HG02852 (cell line): ENCODE data around the gene AARS2.

Experiments
- ATAC-seq: cut with Tn5 transposase; IDR thresholded peaks from one replicate; pipeline ENCODE4 v1.9.1; 2021; ENCODE audit warnings: mild to moderate bottlenecking, moderate library complexity; ENCODE audit not compliant: unreplicated experiment

AARS2 gene

DNA sequence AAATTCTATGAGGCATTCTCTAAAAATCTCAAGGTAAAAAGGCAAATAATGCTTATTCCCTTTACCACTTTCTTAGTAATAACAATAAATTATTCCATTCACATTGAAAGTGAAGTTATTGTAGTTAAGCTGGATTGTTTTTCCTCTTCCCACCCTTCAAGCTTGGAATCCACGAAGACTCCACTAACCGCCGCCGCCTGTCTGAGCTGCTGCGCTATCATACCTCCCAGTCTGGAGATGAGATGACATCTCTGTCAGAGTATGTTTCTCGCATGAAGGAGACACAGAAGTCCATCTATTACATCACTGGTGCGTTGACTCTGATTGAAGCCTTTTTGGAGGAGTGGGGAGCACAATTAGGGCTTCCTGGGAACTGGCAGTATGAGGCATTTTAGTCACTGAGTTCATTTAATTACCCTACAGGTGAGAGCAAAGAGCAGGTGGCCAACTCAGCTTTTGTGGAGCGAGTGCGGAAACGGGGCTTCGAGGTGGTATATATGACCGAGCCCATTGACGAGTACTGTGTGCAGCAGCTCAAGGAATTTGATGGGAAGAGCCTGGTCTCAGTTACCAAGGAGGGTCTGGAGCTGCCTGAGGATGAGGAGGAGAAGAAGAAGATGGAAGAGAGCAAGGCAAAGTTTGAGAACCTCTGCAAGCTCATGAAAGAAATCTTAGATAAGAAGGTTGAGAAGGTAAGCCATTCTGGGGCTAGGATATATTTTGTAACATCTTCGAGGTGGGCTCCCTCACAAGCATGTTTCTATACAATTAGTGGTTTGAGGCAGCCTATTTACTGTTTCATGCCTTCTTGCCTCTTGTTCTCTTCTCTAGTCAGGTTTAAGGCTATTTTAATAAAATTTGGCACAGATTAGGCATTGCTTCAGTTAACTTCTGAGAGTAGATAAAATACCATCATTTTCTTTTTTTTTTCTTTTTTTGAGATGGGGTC lies 61.3 kb downstream of the AARS2 start:
- no peak for ATAC-seq

DNA sequence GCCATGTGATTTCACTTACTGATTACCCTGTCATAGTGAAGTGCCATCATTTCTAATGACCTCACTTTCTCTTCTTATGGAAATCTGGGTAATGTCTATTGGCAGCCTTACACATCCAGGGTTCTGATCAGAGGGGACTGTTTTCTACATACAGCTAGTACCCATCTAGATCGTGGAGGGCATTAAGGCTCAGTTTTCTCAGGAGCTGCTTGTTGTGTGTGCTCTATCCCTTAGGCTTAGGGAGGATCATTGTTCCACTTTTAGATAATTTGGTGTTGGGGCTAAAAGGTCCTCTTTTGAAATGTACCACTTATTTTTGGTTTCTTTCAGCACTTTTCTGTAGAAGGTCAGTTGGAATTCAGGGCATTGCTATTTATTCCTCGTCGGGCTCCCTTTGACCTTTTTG lies 62.4 kb downstream of the AARS2 start:
- ATAC-seq = no peak

GRCh38 chr6:44250067-44250717 lies 63.0 kb downstream of the AARS2 start:
- no peak for ATAC-seq
